ENCODE data around the gene KCTD21.
"Not testable (repeated sequence)": the region's sequence is repeated elsewhere in the genome, so short reads cannot be mapped to it uniquely, and the experiment has no call there.

Gene KCTD21, protein sequence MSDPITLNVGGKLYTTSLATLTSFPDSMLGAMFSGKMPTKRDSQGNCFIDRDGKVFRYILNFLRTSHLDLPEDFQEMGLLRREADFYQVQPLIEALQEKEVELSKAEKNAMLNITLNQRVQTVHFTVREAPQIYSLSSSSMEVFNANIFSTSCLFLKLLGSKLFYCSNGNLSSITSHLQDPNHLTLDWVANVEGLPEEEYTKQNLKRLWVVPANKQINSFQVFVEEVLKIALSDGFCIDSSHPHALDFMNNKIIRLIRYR

DNA sequence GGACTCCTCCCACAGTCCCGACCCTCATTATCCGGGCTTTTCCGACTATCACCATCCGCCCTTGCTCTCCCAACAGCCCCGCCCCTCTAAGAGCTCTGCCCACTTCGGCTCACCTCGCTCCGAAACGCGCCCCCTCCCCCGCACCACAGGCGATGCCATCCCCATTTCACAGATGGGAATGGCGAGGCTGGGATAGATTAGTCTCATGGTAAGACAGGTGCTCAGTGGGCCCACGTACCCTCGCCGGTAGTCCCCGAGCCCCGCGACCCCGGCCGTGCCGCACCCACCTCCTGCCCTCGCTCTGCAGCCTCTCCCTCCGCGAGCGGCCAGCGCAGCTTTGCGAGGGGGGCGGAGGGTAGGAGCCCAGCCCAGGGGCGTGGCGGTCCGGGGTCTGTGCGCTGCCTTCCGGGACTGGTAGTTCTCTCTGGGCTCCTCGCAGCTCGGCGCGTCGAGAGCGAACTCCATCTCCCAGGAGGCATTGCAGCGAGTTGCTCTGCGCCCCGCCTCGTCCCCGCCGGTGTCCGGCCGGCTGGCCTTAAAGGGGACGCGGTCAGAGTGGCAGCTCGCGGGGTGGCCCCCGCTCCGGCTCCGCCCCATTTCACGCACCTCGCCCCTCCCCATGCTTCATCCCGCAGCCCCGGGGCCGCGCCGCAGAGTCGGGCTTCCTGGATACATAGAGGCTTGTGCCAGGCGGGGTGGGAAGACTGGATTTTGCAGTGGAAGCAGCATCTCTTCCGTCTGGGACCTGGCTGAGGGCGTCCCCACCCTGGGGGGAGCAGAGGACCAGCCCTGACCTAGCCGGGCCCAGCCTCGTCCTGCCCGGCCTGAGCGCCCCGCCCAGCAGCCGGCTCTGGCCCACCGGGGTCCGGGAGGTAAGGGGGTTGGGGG is at the start of gene KCTD21, which contains the start of gene USP35:
Gene KCTD21, minus strand, starts transcription at position 341 of the 888 bp plus-strand sequence. CDS start 14,072 bp downstream, outside the sequence.
Gene USP35, plus strand, starts transcription at position 634 of the 888 bp plus-strand sequence. CDS start 7,327 bp downstream, outside the sequence.
- peak; percentile 94 for DNase-seq

DNA sequence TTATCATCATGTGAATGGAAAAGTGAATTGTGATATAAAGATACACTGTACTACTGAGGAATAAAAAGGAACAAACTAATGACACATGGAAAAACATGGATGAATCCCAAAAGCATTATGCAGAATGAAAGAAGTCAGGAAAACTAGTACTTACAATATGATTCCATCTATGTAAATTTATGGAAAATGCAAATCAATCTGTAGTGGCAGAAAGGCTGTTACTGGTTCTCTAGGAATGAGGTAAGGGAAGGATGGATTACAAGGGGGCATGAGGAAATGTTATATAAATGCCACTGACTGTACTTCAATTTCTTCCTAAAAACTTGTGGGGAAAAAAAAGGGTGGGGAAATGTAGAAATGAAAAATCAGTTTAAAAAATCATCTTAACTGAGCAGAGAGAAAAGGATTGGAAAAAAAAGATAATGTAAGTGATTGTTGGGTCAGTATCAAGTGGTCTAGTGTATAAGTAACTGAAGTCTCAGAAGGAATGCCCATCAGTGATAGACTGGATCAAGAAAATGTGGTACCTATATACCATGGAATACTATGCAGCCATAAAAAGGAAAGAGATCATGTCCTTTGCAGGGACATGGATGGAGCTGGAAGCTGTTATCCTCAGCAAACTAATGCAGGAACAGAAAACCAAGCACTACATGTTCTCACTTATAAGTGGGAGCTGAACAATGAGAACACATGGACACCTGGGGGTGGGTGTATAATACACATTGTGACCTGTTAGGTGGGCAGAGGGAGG is 49.0 kb upstream of the KCTD21 start:
- DNase-seq = no peak

DNA sequence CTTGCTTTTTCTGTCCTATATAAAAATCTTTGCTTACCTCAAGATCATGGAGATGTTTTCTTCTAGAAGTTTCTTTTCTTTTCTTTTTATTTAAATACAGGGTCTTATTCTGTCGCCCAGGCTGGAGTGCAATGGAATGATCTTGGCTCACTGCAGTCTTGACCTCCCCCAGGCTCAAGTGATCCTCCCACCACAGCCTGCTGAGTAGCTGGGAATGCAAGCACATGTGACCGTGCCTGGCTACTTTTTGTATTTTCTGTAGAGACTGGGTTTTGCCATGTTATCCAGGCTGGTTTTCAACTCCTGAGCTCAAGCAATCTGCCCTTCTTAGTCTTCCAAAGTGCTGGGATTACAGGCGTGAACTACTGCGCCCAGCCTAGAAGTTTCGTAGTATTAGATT is 45.6 kb upstream of the KCTD21 start:
- DNase-seq = no peak

DNA sequence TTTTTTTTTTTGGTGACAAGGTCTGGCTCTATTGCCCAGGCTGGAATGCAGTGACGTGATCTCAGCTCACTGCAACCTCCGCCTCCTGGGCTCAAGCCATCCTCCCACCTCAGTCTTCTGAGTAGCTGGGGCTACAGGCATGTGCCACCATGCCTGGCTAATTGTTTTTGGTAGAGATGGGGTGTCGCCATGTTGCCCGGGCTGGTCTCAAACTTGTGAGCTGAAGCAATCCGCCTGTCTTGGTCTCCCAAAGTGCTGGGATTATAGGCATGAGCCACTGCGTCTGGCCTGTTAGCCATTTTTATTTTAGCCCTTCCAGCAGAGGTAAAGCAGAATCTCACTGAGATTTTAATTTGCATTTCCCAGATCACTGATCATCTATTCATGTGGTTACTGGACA is 44.6 kb upstream of the KCTD21 start:
- DNase-seq = not testable (repeated sequence)

DNA sequence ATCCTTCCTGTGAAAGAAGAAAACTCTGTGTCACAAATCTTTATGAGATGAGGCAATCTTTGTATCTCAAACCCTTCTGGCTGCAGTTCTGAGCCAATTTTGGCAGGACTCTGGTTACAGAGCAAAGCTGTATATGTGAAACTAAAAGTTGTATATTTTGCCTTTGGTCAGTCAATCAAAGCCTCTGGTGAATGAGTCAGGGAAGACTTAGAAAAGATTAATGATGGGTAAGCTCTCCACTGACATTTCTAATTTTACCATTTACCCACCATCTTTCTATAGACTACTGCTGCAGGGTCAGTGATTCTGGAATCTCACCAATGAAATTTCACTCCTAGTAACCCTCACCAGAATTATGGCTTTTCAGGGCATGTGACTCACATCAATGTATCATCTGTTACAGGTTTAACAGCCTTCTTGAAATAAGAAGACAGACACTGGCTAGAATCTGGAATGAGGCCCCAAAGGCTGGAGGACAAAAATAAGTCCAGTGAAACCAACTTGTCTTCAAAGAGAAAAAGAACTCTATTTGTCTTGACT is 43.6 kb upstream of the KCTD21 start:
- DNase-seq = peak; percentile 22

DNA sequence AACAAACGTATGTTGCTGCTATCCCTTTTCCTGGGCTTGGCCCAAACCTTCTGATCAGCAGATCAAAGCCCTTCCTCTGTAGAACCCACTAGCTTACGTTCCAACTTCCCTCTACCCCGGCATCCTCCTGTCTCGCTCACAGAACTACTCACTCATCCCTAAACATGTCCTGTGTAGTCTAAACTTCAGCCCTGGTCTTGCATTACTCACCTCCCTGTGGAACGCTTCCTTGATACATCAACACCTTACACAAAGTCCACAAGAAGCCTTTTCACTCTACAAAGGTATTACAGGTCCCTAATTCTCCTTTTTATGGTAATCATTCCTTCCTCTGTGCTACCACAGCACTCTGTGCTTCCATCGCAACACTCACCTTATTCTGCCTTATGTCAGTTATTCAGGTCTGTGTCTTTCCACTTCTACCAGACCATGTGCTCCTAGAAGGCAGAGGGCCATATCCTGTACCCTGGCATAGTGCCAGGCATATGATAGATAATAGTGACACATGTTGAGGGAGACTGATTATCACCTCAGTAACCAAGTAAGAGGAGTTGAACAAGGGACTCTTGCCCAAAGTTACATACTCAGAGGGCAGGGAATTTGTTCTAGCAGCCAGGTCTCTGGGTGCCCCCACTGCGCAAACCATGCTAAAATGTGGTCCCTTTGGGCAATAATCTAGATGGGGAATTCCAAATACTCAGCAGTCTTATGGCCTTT is 41.9 kb upstream of the KCTD21 start:
- no peak for DNase-seq

DNA sequence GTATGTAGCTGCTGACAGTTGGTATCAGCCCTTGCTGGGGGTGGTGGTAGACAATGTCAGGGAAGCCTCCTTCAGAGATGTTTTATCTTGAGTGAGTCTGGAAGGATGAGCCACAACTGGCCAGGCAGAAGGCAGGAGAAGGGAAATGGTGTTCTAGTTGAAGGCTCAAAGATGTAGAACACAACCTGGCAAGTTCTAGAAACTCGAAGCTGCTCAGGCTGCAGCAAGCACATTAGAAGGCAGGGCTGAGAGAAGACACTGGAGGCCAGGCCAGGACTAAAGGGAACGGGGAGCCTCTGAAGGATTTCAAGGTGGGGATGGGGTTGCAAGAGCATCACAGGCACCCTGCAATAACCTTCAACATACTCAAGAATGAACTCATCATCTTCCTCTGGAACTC is 40.7 kb upstream of the KCTD21 start:
- no peak for DNase-seq

DNA sequence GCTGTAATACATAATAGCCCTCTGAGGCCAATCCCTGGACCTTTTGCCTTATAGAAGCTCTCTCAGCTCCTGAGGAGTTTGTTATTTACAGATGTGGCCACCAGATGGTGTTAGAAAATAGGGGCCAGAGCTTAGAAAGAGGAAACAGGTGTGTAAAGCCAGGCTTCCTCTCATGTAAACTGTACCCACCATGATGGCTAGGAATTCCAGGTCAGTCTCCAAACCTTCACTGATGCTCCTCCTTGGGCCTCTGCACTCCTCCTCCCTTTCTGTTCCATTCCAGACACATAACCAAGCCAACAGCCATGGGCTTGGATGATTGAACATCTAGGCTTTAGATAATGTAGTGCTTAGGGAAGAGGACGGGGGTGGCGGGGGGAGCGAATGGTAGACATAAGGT is 40.0 kb upstream of the KCTD21 start:
- DNase-seq = no peak

DNA sequence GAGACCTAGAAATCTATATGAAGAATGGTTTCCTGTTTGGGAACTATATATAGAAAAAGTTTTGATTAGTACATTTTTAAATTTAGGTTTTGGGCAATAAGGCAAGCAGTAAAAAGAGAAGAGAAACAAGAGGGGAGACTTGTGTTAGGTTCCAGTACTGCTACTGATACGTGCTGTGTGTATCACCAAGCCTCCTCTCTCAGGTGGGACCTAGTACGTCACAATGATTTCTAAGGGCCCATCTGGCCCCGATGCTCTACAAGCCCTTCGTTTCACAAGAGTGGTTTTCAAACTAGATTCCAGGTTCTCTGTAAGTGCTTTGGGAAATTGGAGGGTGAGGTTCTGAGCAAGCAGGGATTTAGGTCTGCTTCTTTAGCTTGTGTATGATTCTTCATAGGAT is 39.5 kb upstream of the KCTD21 start:
- no peak for DNase-seq

DNA sequence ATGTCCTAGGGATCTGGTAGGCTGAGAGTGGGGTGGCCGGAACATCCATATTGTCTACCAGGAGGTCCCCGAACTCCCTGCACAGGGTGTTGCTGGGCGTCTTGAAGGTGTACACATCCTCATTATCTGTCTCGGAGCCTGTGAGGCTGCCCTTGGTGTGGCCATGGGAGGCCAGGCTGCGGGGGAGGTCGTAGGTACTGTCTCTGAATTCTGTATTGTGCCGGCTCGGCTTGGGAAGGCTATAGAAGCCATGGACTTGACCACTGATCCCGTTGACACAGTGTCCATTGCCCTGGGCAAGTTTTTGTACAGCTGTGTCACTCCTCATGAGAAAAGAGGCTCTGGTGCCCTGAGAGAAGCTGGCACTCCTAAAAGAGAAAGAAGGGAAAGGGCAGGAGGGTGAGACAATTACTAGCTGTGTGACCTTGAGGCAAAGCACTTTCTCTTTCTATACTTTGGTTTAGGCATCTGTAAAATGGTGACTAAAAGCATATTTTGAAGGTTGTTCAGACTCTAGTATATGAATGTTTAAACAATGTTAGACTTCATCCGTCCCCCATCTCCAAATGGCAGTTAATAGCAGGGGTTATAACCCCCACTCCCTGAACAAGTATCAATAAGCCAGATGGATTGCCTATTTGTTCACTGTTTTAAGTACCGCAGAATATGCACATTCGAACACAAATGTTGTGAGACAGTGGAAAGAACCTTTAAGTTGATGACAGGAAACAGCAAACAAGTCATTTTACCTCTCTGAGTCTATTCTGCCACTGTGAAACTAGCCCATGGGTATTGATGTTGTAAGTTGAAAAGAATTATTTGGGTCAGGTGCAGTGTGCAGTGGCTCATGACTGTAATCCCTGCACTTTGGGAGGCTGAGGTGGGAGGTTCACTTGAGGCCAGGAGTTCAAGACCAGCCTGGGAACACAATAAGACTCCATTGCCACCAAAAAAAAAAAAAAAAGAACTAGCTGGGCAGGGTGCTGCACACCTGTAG is 38.6 kb upstream of the KCTD21 start:
- DNase-seq = no peak

DNA sequence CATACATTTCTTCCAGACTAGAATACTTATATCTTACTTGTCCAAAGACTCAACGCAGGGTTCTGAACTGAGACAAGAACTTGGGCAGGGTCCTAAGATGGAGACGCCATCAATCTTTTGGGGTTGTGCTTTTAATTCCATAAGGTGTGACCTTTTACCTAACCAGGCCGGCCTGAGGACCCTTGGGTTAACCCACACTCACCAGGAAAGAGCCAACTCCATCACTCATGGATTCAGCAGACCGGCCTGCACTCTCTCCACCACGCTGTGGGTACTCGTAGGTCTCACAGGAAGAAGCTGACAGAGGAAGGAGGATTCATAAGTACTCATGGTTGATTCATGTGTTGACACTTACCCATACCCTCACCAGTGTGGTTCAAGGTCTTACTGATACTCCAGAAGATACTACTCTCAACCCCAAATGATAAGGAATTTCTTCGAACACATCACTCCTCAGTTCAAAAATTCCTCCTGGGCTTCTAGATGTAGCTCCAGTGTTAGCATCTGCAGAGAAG is 36.5 kb upstream of the KCTD21 start:
- DNase-seq = no peak

DNA sequence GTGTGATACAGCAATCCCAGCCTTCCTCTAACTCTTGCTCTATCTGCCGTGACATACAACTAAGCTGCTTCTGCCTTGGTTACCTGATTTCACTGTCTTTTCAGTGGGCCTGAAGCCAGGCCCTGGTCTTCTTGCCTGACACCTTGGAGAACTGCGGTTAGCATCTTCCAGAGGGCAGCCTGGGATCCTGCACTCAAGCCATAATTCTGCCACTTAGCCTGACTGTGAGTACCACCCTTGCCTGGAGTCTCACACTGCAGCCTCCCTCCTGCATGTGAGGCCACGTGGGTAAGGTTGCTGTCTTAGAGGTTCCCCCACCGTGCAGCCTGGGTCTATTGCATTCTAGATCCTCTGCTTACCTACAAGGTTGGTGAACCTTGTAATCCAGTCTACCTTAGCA is 36.1 kb upstream of the KCTD21 start:
- DNase-seq = no peak

DNA sequence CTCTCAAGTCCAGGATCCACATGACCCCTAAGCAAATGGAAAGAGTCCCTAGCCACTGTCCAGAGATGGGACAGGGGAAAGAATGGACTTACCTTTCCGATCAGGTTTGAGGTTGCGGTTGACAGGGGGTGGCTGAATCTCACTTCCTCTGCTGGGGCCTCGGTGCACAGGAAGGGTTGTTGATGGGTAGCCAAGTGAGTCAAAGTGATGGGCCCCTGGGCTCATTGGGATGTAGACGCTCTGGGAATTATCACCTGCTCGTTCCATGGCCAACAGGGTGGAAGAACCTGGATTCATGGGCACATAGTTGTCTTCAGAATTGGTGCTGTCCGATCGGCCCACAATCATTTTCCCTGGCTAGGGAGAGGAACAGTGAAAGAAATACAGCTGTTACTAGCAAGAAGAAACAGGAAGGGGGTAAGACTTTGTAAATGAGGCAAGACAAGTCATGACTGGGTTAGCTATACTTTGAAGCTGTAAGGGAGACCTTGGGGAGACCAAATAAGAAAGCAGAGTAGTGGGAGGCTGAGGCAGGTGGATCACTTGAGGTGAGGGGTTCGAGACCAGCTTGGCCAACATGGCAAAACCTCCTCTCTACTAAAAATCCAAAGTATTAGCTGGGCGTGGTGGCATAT is 35.0 kb upstream of the KCTD21 start:
- DNase-seq = no peak

DNA sequence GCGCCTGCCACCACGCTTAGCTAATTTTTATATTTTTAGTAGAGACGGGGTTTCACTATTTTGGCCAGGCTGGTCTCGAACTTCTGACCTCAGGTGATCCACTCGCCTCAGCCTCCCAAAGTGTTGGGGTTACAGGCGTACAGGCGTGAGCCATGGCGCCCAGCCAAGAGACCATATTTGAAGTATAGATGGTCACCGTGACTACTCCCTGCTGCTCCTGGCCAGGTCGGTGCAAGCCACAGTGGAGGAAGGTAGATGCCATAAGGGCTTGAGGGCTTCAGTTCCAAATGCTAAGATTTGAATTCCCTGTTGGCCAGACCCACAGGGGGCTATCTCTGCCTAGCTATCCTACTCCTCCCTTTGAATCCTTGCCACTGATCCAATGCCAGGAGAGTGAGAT is 34.3 kb upstream of the KCTD21 start:
- DNase-seq = not testable (repeated sequence)

DNA sequence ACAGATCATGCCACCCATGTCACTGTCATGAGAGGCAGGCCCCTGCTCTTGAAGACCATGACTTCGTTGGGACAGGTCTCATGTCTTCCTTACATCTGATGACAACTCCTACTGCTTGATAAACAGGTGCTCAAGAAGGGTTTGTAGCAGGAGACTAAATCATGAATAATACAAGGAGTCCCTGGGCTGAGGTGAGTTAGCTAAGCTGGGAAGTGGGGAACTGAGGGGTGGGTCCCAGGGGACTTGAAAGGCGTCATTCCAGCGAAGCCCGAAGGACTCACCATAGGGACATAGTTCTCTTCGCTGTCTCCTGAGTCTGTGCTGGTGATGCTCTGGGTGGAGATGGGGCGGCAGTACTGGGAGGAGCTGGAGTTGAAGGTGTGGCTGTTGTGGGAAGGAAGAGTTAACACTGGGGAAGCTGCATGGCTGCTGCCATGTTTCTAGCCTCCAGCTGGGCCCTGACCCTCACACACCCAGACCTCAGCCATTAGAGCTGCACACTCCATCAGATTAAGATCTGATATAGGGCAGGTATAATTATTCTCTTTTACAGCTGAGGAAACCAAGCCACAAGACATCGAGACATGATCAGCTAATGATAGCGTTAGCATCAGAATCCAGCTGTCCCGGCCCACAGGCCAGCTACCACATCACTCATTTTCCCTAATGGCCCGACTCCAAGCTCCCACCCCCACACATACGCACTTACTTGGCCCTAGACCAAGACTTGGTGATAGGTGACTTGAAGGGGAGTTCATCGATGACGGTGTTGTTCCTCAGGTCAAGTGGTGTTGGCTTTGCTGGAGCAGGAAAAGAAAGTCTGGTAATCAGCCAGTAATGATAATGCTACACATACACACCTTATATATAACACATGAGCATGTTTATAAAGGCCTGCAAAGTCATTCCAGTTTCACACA is 33.2 kb upstream of the KCTD21 start:
- no peak for DNase-seq

DNA sequence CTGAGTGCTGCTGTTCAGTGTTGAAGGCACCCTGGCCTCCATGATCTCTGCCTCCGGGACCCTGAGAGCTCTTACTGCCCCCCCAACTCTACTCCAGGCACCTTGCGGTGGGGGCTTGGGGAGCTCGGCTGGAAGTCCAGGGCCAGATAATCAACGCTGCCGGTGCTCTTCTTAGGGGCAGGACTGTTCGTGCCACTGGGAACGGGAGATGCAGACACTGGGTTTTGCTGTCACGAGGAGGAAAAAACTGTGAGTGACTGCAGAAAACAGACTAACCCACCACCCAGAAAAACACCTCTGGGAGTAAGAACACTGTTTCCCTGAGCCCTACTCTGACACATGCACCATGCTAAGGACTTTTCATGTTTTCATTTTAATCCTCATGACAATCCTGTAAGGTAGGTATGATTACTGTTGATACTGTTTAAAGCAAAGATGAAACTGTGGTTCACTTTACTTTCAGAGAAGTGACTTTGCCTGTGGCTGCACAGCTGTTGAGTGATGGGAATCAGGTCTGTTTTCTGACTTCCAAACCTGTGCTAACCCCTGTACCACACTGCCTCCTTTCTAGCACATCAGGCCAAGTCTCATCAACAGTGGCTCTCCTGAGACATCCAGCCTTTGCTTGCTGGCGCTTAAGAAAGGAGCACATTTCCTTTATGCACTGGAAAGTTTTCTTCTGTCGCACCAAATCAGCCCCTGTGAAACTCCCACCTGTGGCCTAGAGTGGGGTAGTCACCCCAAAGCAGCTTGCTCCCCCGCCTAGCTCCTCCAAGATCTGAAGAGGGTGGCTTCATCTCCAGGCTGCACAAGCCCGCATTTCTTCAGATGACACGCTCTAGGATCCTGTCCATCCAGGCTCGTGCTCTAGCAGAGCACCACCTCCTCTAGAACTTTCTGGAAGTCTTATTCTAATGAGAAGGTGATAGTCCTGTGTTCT is 32.1 kb upstream of the KCTD21 start:
- DNase-seq = no peak

DNA sequence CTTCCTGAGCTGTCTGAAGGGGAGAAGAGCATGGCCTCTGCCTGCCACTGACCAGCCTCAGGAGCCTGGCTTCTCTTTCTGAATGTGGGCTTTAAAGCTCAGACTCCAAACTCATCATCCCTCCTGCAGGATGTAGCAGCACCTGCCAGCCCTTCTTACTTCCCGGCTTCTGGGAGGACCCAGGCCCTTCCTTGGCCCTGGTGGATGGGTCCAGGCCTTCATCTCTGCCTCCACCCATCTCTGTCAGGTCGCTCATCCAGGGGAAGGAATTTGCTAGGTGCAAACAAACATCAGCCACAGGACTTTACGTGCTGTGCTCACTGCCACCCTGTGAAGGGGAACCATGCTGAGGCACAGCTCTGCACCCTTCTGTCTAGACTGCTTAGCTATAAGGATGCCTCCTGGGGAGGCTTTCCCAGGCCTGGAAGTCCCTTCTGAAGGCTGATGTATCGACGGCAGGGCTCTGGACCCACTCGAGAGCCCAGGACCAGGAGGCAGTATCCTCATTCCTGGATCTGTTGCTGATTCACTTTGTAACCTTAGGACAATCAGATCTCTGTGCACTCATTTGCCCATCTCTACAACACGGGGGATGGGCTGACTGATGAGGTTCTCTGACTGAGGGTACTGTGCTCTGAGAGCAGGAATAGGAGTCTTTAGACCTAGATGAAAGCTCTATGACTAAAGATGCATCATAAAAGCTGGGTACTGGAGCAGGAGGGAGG is 31.2 kb upstream of the KCTD21 start:
- no peak for DNase-seq

Data from NCI-H446 treated with DMSO at 0.1 percent for 48 hours (cell line).